ENCODE data around the gene PALLD. TPM values are rescaled to one million over a fixed set of nuclear protein-coding genes. Genes with fewer than 3 reads are reported as not detected.

PALLD gene
- total and polyA plus RNA-seq, 2 experiments from 2014 or later: 157 to 178 TPM

DNA sequence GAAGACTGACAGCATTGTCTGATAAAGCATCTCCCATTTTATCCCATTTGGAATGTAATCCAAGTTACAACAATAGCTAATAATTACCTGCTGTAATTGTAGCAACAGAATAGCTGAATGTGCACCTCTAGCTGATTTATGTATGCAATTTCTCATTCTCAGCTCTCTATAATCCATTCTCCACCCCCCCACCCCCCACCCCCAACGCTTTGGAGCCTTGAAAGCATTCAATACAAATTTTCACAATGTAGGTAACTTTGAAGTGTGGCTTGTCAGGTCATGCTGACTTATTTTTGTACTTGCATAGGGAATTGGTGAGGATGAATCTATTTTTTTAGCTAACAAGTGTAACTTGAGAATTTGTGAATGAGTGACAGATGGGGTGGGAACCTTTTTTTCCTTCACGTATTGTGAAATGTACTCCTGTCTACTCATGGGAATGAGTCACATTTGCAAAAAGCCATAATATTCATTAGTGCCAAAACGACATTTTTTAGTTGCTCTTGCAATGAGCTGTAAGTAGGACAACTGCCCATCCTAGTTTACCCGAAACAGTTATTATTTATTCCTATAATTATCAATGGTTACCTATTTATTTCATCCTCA is 159.3 kb downstream of the PALLD start:
- no peak overlapping the region for H3K27ac ChIP-seq

GRCh38 chr4:168656946-168657473 is 160.2 kb downstream of the PALLD start:
- H3K4me3 ChIP-seq: no peak overlapping the region
- H3K36me3 ChIP-seq: no peaks in the 10 kb centered on the region
- no peaks in the 10 kb centered on the region for H3K9me3 ChIP-seq (ENCODE audit: low read depth)

More for the DNA sequence above, 159.3 kb downstream of the PALLD start:
- Histone ChIP-seq H3K4me3 (no peak overlapping the region), H3K4me1 (ENCODE audit: low read depth) (peaks cover 15% of the 10 kb centered on the region), H3K27me3 (no peaks in the 10 kb centered on the region), H3K36me3 (no peaks in the 10 kb centered on the region), H3K9me3 (ENCODE audit: low read depth) (no peaks in the 10 kb centered on the region)
- no peak for TF ChIP-seq CTCF (IDR thresholded peaks at IDR 0.05; ENCODE audit: low read depth, low read length)
- peak in 1 of 2 donors; percentile 89 for DNase-seq (ENCODE audit: low read depth in 1 of 2, low spot score in 1 of 2)

GRCh38 chr4:168658751-168659150 is 161.9 kb downstream of the PALLD start:
- Histone ChIP-seq H3K27me3 (no peaks in the 10 kb centered on the region), H3K4me1 (ENCODE audit: low read depth) (peaks cover 14% of the 10 kb centered on the region)
- no peak for TF ChIP-seq CTCF (IDR thresholded peaks at IDR 0.05; ENCODE audit: low read depth, low read length)

More at GRCh38 chr4:168656946-168657473, 160.2 kb downstream of the PALLD start:
- no peaks in the 10 kb centered on the region for H3K27me3 ChIP-seq
- no peak for TF ChIP-seq CTCF (IDR thresholded peaks at IDR 0.05; ENCODE audit: low read depth, low read length)
- no peak for DNase-seq (ENCODE audit: low read depth in 1 of 2, low spot score in 1 of 2)
- H3K4me1 ChIP-seq (ENCODE audit: low read depth): peaks cover 14% of the 10 kb centered on the region
- no peak overlapping the region for H3K27ac ChIP-seq

DNA sequence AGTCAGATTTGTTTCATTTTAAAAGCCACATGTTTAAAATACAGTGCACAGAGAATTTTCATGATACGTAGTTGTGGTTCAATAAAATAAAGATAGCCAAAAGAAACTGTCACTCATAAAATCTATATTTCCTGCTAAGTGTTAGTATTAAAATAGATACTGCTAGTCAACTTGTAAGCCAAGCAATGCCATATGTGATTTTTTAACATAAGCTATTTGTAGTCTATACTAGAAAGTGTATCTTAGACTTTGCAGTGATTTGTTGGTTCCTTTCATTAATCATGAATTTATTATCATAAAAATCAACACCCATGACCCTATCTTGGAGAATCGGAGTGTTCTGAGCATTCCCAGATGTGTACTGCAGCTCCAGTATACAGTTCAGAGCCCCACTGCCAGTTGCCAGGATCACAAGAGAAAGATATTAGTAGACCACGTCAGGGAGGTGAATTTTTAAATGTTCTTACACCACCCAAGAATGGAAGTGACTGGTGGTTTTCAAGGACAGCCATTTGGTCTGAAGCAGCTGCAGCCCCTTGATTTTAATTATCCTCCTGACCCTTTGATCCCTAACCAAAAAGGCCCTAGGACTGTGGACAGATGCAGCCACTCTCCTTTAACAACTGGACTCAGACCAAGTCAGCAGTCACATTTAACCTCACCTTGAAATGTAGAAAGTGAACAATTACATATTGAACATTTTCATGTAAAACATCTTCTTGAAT is 163.1 kb downstream of the PALLD start:
- no peaks in the 10 kb centered on the region for H3K27me3 ChIP-seq
- no peak for TF ChIP-seq CTCF (IDR thresholded peaks at IDR 0.05; ENCODE audit: low read depth, low read length)

More at GRCh38 chr4:168658751-168659150, 161.9 kb downstream of the PALLD start:
- no peak for DNase-seq (ENCODE audit: low read depth in 1 of 2, low spot score in 1 of 2)
- Histone ChIP-seq H3K27ac (no peak overlapping the region), H3K9me3 (ENCODE audit: low read depth) (no peaks in the 10 kb centered on the region), H3K4me3 (no peak overlapping the region), H3K36me3 (no peaks in the 10 kb centered on the region)

GRCh38 chr4:168662297-168662984 is 165.6 kb downstream of the PALLD start:
- no peak for TF ChIP-seq CTCF (IDR thresholded peaks at IDR 0.05; ENCODE audit: low read depth, low read length)
- DNase-seq (ENCODE audit: low read depth in 1 of 2, low spot score in 1 of 2): no peak
- Histone ChIP-seq H3K4me3 (no peak overlapping the region), H3K27me3 (no peaks in the 10 kb centered on the region), H3K4me1 (ENCODE audit: low read depth) (peaks cover 26% of the 10 kb centered on the region), H3K36me3 (no peaks in the 10 kb centered on the region), H3K9me3 (ENCODE audit: low read depth) (no peaks in the 10 kb centered on the region), H3K27ac (no peak overlapping the region)

More for the DNA sequence above, 163.1 kb downstream of the PALLD start:
- Histone ChIP-seq H3K9me3 (ENCODE audit: low read depth) (no peaks in the 10 kb centered on the region), H3K4me1 (ENCODE audit: low read depth) (peaks cover 14% of the 10 kb centered on the region), H3K4me3 (no peak overlapping the region), H3K27ac (peak overlapping the region; percentile 34), H3K36me3 (no peaks in the 10 kb centered on the region)
- no peak for DNase-seq (ENCODE audit: low read depth in 1 of 2, low spot score in 1 of 2)

Data from cardiac muscle cell (in vitro differentiated cells and primary cell).